ENCODE data around the gene TMEM185B.
A peak's percentile ranks its signal among the peaks of the same experiment; 100 is the strongest.

DNA sequence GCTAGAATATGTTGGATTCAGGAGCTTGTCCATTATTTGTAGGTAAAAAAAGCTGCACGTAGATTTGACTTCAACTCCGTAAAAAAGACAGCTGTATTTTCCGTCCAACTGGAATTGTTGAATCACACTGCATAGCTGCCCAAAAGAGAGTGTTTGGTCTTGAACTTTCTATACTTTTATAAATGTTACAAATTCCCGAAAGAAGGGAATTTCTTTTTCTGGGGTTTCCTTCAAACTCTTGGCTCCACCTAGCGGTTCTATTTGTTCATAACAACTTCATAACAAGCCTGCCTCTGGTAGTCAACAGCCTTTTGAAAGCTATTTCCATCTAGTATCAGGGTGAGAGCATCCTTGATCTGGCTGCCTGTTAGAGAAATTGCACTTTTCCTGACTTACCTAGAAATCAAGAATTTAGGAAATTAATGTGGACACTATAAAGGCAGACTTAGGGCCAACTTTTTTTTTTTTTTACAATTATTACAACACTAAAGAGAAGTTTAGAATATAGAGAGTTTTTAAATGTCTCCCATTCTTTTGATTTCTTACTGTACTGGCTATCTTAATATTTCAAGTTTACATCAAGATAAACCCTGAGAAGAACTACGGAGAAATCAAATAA lies 48.1 kb downstream of the TMEM185B start:
- TF ChIP-seq, protein P1, sequence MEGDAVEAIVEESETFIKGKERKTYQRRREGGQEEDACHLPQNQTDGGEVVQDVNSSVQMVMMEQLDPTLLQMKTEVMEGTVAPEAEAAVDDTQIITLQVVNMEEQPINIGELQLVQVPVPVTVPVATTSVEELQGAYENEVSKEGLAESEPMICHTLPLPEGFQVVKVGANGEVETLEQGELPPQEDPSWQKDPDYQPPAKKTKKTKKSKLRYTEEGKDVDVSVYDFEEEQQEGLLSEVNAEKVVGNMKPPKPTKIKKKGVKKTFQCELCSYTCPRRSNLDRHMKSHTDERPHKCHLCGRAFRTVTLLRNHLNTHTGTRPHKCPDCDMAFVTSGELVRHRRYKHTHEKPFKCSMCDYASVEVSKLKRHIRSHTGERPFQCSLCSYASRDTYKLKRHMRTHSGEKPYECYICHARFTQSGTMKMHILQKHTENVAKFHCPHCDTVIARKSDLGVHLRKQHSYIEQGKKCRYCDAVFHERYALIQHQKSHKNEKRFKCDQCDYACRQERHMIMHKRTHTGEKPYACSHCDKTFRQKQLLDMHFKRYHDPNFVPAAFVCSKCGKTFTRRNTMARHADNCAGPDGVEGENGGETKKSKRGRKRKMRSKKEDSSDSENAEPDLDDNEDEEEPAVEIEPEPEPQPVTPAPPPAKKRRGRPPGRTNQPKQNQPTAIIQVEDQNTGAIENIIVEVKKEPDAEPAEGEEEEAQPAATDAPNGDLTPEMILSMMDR (IDR thresholded peaks at IDR 0.05): peak; percentile 64
- no peak for TF ChIP-seq ZFX (IDR thresholded peaks at IDR 0.05; ENCODE audit: borderline replicate concordance)

Measured in 22Rv1 (cell line).